SK-N-SH (cell line): ENCODE measurements around the gene ADD1. TPM values are rescaled to one million over a fixed set of nuclear protein-coding genes. Genes with fewer than 3 reads are reported as not detected.

ENCODE experiments used
- CTCF ChIA-PET: fragments of 300-600, 350-600 bp; formaldehyde crosslinking; extraction: SDS; loops from one replicate; lab custom pipeline; 2021; lab: Yijun Ruan, JAX
- POLR2A ChIA-PET: fragments of 350-600 bp; sonication (Branson Sonifier 250); formaldehyde crosslinking; extraction: SDS; loops from one replicate; lab custom pipeline; 2020; ENCODE audit warnings: antibody characterized with exemption, inconsistent platforms; lab: Yijun Ruan, JAX
- DNase-seq: peaks from one replicate; pipeline ENCODE4 v3.0.0; 2012
- H2AFZ ChIP-seq: fragments of 200-600 bp; sonication (generic); 2 replicates; pipeline ENCODE4 v1.8.1; 2016; ENCODE audit warnings: antibody characterized with exemption, mild to moderate bottlenecking, low read depth
- H3F3A ChIP-seq: fragments of 200-600 bp; sonication (generic); replicated peaks from 2 replicates; pipeline ENCODE3; 2016; ENCODE audit warnings: antibody characterized with exemption, mild to moderate bottlenecking; ENCODE audit not compliant: insufficient read depth
- H3K27ac ChIP-seq, 2 experiments: fragments of 200-500 bp in 1 of 2; fragments of 200-600 bp in 1 of 2; sonication (Bioruptor generic) in 1 of 2; sonication (generic), shearing (Covaris generic) in 1 of 2; 2 replicates each; pipeline versions ENCODE4 v1.5.1 to v1.6.1; 2014 to 2016; ENCODE audit warnings: low read depth in 2 of 2, inconsistent platforms in 1 of 2, low read length in 1 of 2, mild to moderate bottlenecking in 1 of 2, mixed read lengths in 1 of 2
- H3K27me3 ChIP-seq: fragments of 200-600 bp; sonication (generic), shearing (Covaris generic); 2 replicates; pipeline ENCODE4 v1.6.1; 2016; ENCODE audit warnings: mixed run types; ENCODE audit not compliant: insufficient read depth
- H3K36me3 ChIP-seq, 2 experiments: fragments of 200-500 bp in 1 of 2; fragments of 200-600 bp in 1 of 2; sonication (Bioruptor generic) in 1 of 2; sonication (generic) in 1 of 2; replicated peaks in 1 of 2; 2 replicates each; pipeline versions ENCODE3 to v1.5.1; 2014 to 2016; ENCODE audit warnings: low read length in 1 of 2, mild to moderate bottlenecking in 1 of 2; ENCODE audit not compliant: insufficient read depth in 2 of 2, control insufficient read depth in 1 of 2
- H3K4me1 ChIP-seq, 2 experiments: fragments of 200-500 bp in 1 of 2; fragments of 200-600 bp in 1 of 2; sonication (Bioruptor generic) in 1 of 2; sonication (generic), shearing (Covaris generic) in 1 of 2; 2 replicates each; pipeline versions ENCODE4 v1.5.1 to v1.6.1; 2014 to 2016; ENCODE audit warnings: low read depth in 1 of 2, low read length in 1 of 2, mixed run types in 1 of 2; ENCODE audit not compliant: insufficient read depth in 2 of 2, control insufficient read depth in 1 of 2
- H3K4me2 ChIP-seq: fragments of 200-600 bp; sonication (generic), shearing (Covaris generic); 2 replicates; pipeline ENCODE4 v1.6.1; 2017; ENCODE audit warnings: mixed run types
- H3K4me3 ChIP-seq, 2 experiments: fragments of 200-500 bp in 1 of 2; fragments of 200-600 bp in 1 of 2; sonication (Bioruptor generic) in 1 of 2; sonication (generic), shearing (Covaris generic) in 1 of 2; 2 replicates each; pipeline versions ENCODE4 v1.5.1 to v1.8.1; 2014 to 2016; ENCODE audit warnings: low read depth in 2 of 2, inconsistent platforms in 1 of 2, low read length in 1 of 2, mild to moderate bottlenecking in 1 of 2, mixed read lengths in 1 of 2, moderate library complexity in 1 of 2
- H3K79me2 ChIP-seq: fragments of 200-600 bp; sonication (generic); 2 replicates; pipeline ENCODE4 v1.8.1; 2017; ENCODE audit warnings: mild to moderate bottlenecking; ENCODE audit not compliant: insufficient read depth
- H3K9ac ChIP-seq: fragments of 200-600 bp; sonication (generic); 2 replicates; pipeline ENCODE4 v1.6.1; 2017; ENCODE audit warnings: mixed run types
- H3K9me2 ChIP-seq: fragments of 200-600 bp; sonication (generic); 2 replicates; pipeline ENCODE4 v1.6.1; 2017; ENCODE audit warnings: mixed run types
- H3K9me3 ChIP-seq: fragments of 200-600 bp; sonication (generic); 2 replicates; pipeline ENCODE4 v1.6.1; 2017; ENCODE audit warnings: mixed run types, mild to moderate bottlenecking, moderate library complexity
- H4K20me1 ChIP-seq: fragments of 200-600 bp; sonication (generic); 2 replicates; pipeline ENCODE4 v1.6.1; 2017; ENCODE audit warnings: mild to moderate bottlenecking, mixed run types; ENCODE audit not compliant: insufficient read depth
- CHD2 ChIP-seq: fragments of 150-350 bp; IDR thresholded peaks from 2 replicates; pipeline ENCODE4 v1.6.1; 2018; ENCODE audit warnings: low read length; ENCODE audit not compliant: partially characterized antibody
- EZH2phosphoT487 ChIP-seq: fragments of 200-600 bp; sonication (generic); IDR thresholded peaks from 2 replicates; pipeline ENCODE4 v1.6.1; 2017; ENCODE audit warnings: low read depth, mixed run types, mild to moderate bottlenecking, antibody characterized with exemption, moderate library complexity, borderline replicate concordance
- FOXM1 ChIP-seq: IDR thresholded peaks from 2 replicates; pipeline ENCODE4 v1.4.0; 2012; ENCODE audit warnings: low read depth, mild to moderate bottlenecking
- JUND ChIP-seq: IDR thresholded peaks from 2 replicates; pipeline ENCODE4 v1.4.0; 2012
- NFIC ChIP-seq: IDR thresholded peaks from 2 replicates; pipeline ENCODE4 v1.4.0; 2012; ENCODE audit warnings: borderline replicate concordance
- RAD21 ChIP-seq: IDR thresholded peaks from 2 replicates; pipeline ENCODE4 v1.6.1; 2012; ENCODE audit warnings: mild to moderate bottlenecking, low read length
- RCOR1 ChIP-seq: fragments of 150-350 bp; IDR thresholded peaks from 2 replicates; pipeline ENCODE4 v1.6.1; 2017; ENCODE audit warnings: antibody characterized with exemption, low read length
- SMC3 ChIP-seq: IDR thresholded peaks from 2 replicates; pipeline ENCODE4 v1.6.1; 2012; ENCODE audit warnings: low read depth, low read length, improper control_type of control experiment
- TEAD4 ChIP-seq: IDR thresholded peaks from 2 replicates; pipeline ENCODE4 v1.4.0; 2012; ENCODE audit warnings: mild to moderate bottlenecking, borderline replicate concordance; ENCODE audit not compliant: insufficient read depth
- USF2 ChIP-seq: fragments of 150-350 bp; IDR thresholded peaks from 2 replicates; pipeline ENCODE4 v1.6.1; 2017; ENCODE audit warnings: antibody characterized with exemption, low read length, low read depth, borderline replicate concordance
- YY1 ChIP-seq: IDR thresholded peaks from 2 replicates; pipeline ENCODE4 v1.4.0; 2012; ENCODE audit warnings: low read depth, mild to moderate bottlenecking
- WGBS: methylation state at CpG from one replicate; pipeline ENCODE4 v1.1.6; 2017; ENCODE audit warnings: low lambda C conversion rate; 5-methylcytosine and 5-hydroxymethylcytosine counted together
- polyA plus RNA-seq, 3 experiments: library from polyadenylated mRNA; depleted of rRNA; stranded (reverse); fragments of >200 nt; gene quantifications; 2 replicates each; pipeline ENCODE4 v1.2.3, GENCODE V29; 2012
- TF ChIP-seq, protein P1 (sequence below): IDR thresholded peaks from 2 replicates; pipeline ENCODE4 v1.4.0; 2012; ENCODE audit warnings: low read depth
- TF ChIP-seq, protein P2 (sequence below): IDR thresholded peaks from 2 replicates; pipeline ENCODE4 v1.4.0; 2012; ENCODE audit warnings: low read depth, borderline replicate concordance

Gene ADD1
- polyA plus RNA-seq, 1 of the 3 experiments (the other 2 are of a cell fraction): 155 TPM

GRCh38 chr4:2804449-2804972 lies 39.1 kb upstream of the ADD1 start:
- no peaks in the 10 kb centered on the region for H3K9me3 ChIP-seq
- no peaks in the 10 kb centered on the region for H3K27me3 ChIP-seq
- no peaks in the 10 kb centered on the region for H3K9me2 ChIP-seq
- no peak overlapping the region for H3K4me3 ChIP-seq
- POLR2A ChIA-PET: no interaction called here
- no peaks in the 10 kb centered on the region for H3K79me2 ChIP-seq
- H2AFZ ChIP-seq: no peak overlapping the region
- peaks cover 0 to 50% of the 10 kb centered on the region in 2 experiments; a peak in 1 of 4 replicates for H3K4me1 ChIP-seq
- H4K20me1 ChIP-seq: no peaks in the 10 kb centered on the region
- H3K36me3 ChIP-seq: no peaks in the 10 kb centered on the region
- CTCF ChIA-PET: no interaction called here
- 99% methylated on average over 9 of the region's 10 CpGs for WGBS
- no peak overlapping the region for H3K9ac ChIP-seq
- no peak for DNase-seq
- H3F3A ChIP-seq: peaks cover 4% of the 10 kb centered on the region
- no peak overlapping the region; a peak in 1 of 4 replicates for H3K27ac ChIP-seq
- H3K4me2 ChIP-seq: no peak overlapping the region
- TF ChIP-seq YY1: no peak

DNA sequence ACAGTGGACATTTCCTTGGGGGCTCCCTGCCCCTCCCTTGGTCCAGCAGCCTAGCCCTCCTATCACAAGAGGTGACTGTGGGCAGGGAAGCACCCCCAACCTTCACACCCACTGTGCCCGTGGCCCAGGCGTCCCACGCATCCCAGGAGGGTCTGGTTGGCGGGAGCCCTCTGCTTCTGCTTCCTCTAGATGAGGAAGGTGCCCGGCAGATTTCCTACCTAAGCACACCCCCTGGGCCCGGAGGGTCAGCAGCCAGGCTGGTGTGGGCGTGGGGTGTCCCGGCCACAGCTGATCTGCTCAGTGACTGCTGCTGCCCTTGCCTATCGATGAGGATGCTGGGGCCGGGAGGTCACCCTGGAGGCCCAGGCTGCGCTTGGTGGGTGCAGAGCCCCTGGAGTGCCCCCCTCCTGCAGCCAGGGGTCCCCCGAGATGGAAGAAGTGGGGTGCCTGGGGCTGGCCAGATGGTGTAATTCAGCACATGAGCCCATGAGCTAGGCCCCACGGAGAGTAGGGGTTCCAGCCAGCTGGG lies 38.6 kb upstream of the ADD1 start:
- Histone ChIP-seq H3K9me3 (no peaks in the 10 kb centered on the region), H3K9me2 (no peaks in the 10 kb centered on the region), H3F3A (peaks cover 4% of the 10 kb centered on the region), H3K27me3 (no peaks in the 10 kb centered on the region), H3K4me3 (no peak overlapping the region), H3K4me1 (peaks cover 0 to 50% of the 10 kb centered on the region in 2 experiments; a peak in 1 of 4 replicates), H2AFZ (no peak overlapping the region), H3K36me3 (no peaks in the 10 kb centered on the region), H3K79me2 (no peaks in the 10 kb centered on the region), H4K20me1 (no peaks in the 10 kb centered on the region), H3K9ac (no peak overlapping the region), H3K4me2 (no peak overlapping the region)
- POLR2A ChIA-PET: no interaction called here
- 100% methylated on average over 1 of the region's 13 CpGs for WGBS
- CTCF ChIA-PET: no interaction called here
- TF ChIP-seq RCOR1 (no peak), CHD2 (no peak)
- TF ChIP-seq, protein P1, sequence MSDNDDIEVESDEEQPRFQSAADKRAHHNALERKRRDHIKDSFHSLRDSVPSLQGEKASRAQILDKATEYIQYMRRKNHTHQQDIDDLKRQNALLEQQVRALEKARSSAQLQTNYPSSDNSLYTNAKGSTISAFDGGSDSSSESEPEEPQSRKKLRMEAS: no peak
- TF ChIP-seq, all 33 proteins: peak for 0
- no peak overlapping the region; a peak in 1 of 4 replicates for H3K27ac ChIP-seq
- no peak for DNase-seq

GRCh38 chr4:2805712-2806389 lies 37.8 kb upstream of the ADD1 start:
- CTCF ChIA-PET: no interaction called here
- no peaks in the 10 kb centered on the region for H3K27me3 ChIP-seq
- TF ChIP-seq SMC3 (no peak), NFIC (no peak), USF2 (no peak), JUND (no peak), TEAD4 (no peak), RAD21 (no peak), FOXM1 (no peak), EZH2phosphoT487 (no peak)
- TF ChIP-seq, protein P2, sequence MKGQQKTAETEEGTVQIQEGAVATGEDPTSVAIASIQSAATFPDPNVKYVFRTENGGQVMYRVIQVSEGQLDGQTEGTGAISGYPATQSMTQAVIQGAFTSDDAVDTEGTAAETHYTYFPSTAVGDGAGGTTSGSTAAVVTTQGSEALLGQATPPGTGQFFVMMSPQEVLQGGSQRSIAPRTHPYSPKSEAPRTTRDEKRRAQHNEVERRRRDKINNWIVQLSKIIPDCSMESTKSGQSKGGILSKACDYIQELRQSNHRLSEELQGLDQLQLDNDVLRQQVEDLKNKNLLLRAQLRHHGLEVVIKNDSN: no peak
- TF ChIP-seq, all 33 proteins: peak for 0
- Histone ChIP-seq H3K9me2 (no peaks in the 10 kb centered on the region), H3F3A (peaks cover 4% of the 10 kb centered on the region), H3K79me2 (no peaks in the 10 kb centered on the region), H2AFZ (no peak overlapping the region), H3K27ac (peak overlapping the region in 1 of 2 experiments; percentile 47; a peak in 1 of 4 replicates), H3K36me3 (no peaks in the 10 kb centered on the region), H3K9me3 (no peaks in the 10 kb centered on the region), H3K9ac (no peak overlapping the region), H3K4me1 (peaks cover 0 to 50% of the 10 kb centered on the region in 2 experiments; a peak in 1 of 4 replicates), H4K20me1 (no peaks in the 10 kb centered on the region), H3K4me3 (no peak overlapping the region), H3K4me2 (no peak overlapping the region)
- WGBS: 92% methylated on average over 11 of the region's 20 CpGs
- no peak for DNase-seq
- POLR2A ChIA-PET: no interaction called here
